Nucleus accumbens (tissue), 56 donors: Measurements from ENCODE around the gene RBM8A.
"Not testable (repeated sequence)": the region's sequence is repeated elsewhere in the genome, so short reads cannot be mapped to it uniquely, and the experiment has no call there.

ENCODE experiments used
- DNase-seq, 56 donors: peaks; one replicate each; lab custom pipeline; 2025; lab: John Stamatoyannopoulos, UW

The RBM8A gene

DNA sequence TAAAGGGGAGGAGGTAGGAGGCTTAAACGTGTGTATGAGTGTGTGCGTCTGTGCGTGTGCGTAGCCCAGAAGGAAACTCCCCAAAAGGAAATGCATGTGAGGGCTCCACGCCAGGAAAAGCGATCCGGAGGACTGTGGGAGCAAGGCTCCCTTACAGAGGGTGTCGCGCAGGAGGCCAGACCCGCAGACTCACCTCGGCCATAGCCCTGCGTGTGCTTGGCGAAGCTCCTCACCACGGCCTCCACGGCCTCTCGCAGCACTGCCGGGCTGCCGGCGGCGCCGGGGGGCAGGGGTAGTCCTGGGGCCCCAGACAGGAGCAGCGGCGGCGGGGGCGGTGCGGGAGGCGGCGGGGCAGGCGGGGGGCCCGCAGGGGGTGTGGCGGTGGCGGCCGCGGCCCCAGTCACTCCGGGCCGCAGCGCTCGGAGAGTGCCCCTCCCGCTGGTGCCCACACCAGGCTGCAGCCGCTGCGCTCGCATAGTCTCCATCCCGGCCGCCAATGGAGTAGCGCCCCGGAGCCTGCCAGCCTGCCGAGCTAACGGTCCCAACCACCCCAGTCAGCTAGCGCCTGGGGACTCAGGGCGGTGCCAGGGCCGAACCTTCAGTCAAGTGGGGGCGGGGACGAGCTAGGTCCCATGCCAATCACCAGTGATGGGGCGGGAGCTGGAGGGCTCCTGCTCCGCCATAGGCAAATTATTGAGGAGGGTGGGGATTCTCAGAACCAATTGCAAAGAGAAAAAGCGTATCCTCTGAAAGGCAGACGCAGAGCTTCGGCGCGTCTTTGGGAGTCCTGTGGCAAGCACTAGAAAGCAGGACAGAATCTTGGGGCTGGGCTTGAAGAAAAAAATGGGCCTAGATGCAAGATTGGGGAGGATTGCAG, 30.4 kb upstream of the RBM8A start, which contains the start of gene LIX1L:
Gene LIX1L (minus strand): TSS at position 575 of the 877 bp plus-strand sequence. CDS start 90 bp downstream, at position 485.
- peak; percentile 80 to 98 (median 96) for DNase-seq

- peak in 12 of 56 donors; percentile 1 to 45 (median 10) for DNase-seq
Measured at GRCh38 chr1:145956781-145957442, 29.6 kb upstream of the RBM8A start.

DNA sequence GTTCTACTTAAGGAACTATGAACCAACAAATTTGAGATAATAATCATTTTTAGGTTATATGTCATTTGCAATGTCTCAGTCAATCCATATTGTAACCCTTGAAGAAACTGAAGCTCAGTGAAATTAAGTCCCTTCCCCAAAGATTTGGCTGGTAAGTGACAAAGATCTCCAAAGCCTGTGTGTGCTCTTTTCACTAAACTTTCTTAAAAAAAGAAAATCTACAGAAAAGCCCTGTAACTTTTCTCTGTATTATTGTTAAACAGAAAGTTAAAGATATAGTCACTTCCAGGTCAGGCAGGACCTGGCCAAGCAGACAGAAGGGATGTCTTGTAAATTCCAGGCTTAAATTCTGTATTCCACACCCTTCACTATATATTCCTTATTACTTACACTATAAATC, 29.1 kb upstream of the RBM8A start:
- DNase-seq = no peak

DNA sequence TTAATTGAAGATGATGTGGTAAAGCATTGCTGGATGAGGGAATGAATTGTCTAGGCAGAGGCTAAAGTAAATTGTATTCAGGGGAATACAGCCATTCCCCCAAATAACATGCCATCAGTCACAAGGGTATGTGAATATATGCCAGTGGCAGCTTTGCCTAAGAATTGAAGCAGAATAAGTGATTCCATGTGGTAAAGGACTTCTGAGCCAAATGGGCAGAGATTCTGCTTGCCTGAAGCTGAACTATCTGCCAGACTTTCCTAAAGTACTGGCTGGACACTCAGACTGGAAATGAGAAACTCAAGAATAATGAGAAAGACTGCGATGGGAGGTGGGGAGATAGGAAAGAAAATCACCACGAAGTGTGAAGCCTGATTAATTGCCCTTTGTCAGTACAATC, 28.2 kb upstream of the RBM8A start:
- peak in 3 of 56 donors; percentile 3 to 30 (median 5) for DNase-seq

DNA sequence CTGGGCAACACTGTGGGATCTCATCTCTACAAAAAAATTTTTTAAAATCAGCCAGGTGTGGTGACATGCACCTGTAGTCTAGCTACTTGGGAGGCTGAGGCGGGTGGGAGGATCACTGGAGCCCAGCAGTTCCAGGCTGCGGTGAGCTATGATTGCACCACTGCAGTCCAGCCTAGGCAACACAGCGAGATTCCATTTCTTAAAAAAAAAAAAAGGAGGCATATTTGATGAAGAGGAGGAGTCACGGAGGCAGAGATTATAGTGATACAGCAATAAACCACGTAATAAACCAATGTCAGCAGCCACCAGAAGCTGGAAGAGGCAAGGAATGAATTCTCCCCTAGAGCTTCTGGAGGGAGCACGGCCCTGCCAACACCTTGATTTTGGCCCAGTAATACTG, 26.6 kb upstream of the RBM8A start:
- DNase-seq = no peak

DNA sequence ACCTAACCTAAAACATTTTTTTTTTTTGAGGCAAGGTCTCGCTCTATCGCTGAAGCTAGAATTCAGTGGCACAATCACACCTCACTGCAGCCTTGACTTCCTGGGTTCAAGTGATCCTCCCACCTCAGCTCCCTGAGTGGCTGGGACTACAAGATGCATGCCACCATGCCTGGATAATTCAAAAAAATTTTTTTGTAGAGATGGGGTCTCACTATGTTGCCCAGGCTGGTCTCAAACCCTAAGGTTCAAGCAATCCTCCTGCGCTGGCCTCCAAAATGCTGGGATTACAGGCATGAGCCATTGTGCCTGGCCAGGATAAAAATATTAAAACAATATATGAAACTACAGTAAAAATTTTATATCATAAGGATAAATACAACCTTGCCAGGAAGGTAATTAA, 25.6 kb upstream of the RBM8A start:
- no peak for DNase-seq

GRCh38 chr1:145951526-145951925, 24.2 kb upstream of the RBM8A start:
- DNase-seq = no peak

DNA sequence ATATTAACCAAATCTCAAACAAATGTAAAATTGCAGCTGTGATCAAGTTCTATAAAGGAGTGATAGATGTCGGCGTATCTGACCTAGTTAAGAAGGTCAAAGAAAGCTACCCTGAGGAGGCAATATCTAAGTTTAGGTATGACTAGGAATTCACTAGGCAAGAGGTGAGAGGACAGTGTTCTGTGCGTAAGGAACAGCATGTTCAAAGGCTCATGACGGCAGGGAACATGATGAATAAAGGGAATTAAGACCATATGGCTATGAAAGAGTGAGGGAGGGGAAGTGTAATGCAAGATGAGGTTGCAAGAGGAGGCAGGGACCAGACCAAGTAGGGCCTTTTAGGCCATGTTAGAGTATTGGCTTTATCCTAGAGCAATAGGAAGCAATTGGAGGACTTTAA, 21.9 kb upstream of the RBM8A start:
- no peak for DNase-seq

DNA sequence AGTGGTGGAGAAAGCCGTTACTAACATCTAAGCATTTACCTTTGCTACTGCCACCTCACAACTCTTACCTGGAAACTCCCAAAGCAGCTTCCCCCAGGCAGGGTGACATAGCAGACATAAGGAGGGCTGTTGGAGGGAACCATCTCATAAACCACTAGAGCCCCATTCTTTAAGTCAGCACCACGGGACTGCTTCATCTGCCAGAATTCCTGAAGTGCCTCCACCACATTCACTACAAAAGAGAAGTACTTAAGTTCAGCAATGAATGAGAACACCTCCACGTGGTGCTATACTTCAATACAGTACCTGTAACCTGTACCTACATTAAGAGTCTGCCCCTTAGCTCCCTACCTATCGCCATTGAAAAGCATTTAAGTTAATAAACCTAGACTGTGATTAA, 20.3 kb upstream of the RBM8A start:
- DNase-seq = no peak

GRCh38 chr1:145946477-145946986, 19.2 kb upstream of the RBM8A start:
- no peak for DNase-seq

- no peak for DNase-seq
Measured at GRCh38 chr1:145944532-145944931, 17.2 kb upstream of the RBM8A start.

GRCh38 chr1:145942871-145943270, 15.6 kb upstream of the RBM8A start:
- DNase-seq = no peak

DNA sequence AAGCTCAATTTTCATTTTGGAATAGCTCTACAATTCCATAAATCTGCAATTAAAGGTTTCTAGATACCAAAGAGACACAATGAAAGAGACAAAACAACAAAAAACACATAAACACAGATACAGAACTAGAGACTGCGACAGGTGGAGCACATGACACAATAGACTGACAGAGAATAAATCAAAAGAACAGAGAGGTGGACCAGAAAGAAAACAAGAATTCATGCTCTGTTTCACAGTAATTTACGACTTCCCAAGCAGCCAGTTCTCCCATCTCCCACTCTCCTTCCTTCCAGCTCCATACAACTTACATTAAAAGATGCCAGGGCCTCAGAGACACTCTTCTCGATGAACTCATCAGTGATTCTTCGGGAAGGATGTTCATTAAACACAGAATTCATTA, 15.1 kb upstream of the RBM8A start:
- DNase-seq = no peak

DNA sequence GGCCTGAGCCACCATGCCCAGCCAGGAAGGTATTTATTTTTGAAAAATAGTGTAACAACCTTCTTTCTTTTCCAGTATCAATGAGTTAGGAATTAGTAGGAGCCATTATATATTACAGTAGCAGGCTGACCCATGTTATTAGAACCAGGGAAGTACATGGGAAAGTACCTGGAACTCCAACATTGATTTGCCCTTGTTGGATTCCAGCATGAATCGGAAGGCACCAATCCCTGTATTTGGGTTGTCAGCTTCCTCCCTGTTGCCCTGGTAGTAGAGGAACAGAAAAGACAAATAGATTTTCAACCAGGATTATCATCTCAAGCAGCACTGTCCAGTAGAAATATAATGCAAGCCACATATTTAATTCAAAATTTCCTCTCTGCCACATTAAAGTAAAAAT, 10.2 kb upstream of the RBM8A start:
- DNase-seq = no peak

DNA sequence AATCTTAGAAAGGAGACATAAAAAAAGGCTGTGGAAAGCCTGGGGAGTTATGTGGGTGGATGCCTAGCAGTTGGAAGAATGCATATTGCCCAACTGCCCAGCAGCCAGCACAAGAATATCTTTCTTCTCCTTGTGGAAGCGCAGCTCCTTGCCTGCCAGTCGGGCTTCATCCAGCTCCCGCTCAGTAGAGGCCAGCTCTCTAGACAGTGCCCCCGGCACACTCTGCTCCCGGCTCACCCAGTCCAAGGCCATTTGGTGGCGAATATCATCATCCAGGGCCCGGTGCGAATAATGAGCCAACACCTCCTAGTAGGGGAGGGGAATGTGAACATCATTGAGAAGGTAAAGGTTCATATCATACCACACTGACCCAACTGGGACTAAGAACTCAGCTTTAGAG, 9.0 kb upstream of the RBM8A start:
- peak in 2 of 56 donors; percentile 2 to 7 for DNase-seq

DNA sequence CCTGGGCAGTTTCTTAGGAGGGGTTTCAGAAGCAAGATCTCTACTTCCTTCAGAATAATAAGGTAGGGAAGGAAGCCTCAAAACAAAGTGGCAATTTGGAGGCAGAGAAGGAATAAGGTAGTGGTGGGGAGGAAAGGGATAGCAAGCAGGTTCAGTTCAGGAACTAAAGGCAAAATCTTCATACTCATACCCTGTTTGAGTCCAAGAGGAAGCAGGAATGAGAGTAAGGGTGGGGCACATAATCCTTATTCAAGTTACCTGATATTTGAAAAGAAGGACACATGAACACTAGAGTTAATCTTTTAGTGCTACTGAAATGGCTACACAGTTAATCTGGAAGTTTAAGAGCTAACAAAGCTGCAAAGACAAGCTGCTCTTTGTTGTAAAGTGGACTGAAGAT, 8.4 kb upstream of the RBM8A start:
- DNase-seq = no peak

DNA sequence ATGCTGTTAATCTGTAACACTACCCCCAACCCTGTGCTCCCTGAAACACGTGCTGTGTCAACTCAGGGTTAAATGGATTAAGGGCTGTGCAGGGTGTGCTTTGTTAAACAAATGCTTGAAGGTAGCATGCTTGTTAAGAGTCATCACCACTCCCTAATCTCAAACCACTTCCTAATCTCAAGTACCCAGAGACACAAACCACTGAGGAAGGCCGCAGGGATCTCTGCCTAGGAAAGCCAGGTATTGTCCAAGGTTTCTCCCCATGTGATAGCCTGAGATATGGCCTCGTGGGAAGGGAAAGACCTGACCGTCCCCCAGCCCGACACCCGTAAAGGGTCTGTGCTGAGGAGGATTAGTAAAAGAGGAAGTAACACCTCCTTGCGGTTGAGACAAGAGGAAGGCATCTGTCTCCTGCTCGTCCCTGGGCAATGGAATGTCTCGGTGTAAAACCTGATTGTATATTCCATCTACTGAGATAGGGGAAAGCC, 5.3 kb upstream of the RBM8A start:
- peak in 1 of 56 donors; percentile 5 for DNase-seq

- peak in 4 of 56 donors; percentile 4 to 43 (median 8) for DNase-seq
Measured at GRCh38 chr1:145927916-145928643, 796 bp upstream of the RBM8A start.

- peak in 1 of 56 donors; percentile 35 for DNase-seq
Measured at GRCh38 chr1:145926686-145927062, 610 bp downstream of the RBM8A start.

GRCh38 chr1:145922266-145922665, 5.0 kb downstream of the RBM8A start:
- no peak for DNase-seq

- not testable (repeated sequence) for DNase-seq
Measured at GRCh38 chr1:145920297-145920696, 7.0 kb downstream of the RBM8A start.
